Vagina (tissue), 2 donors: ENCODE results near the gene IMP3. TPM values are rescaled to one million over a fixed set of nuclear protein-coding genes. Genes with fewer than 3 reads are reported as not detected.

Source experiments
- DNase-seq, 2 donors: peaks; one replicate each; pipeline ENCODE4 v3.0.0-alpha.2; 2017; ENCODE audit errors: extremely low spot score in 2 of 2
- H3K27ac ChIP-seq: fragments of 200-600 bp; sonication (generic); one replicate; pipeline ENCODE4 v1.5.1; 2019
- H3K27me3 ChIP-seq: fragments of 200-600 bp; sonication (generic); one replicate; pipeline ENCODE4 v1.5.1; 2019
- H3K36me3 ChIP-seq, 2 donors: fragments of 200-600 bp; sonication (generic); one replicate each; pipeline ENCODE4 v1.5.1; 2017 to 2019
- H3K4me1 ChIP-seq: fragments of 200-600 bp; sonication (generic); one replicate; pipeline ENCODE4 v1.5.1; 2019
- H3K4me3 ChIP-seq, 2 donors: fragments of 200-600 bp; sonication (generic); 1 replicate in 1 of 2; 2 replicates in 1 of 2; pipeline ENCODE4 v1.5.1; 2016 to 2019
- H3K9me3 ChIP-seq: fragments of 200-600 bp; sonication (generic); one replicate; pipeline ENCODE4 v1.5.1; 2019
- CTCF ChIP-seq, 3 experiments: fragments of 450-650 bp in 2 of 3; fragments of 200-600 bp in 1 of 3; sonication (generic) in 1 of 3; IDR thresholded peaks; one replicate each; pipeline ENCODE4 v1.5.1; 2017 to 2019; ENCODE audit warnings: antibody characterized with exemption in 3 of 3, mild to moderate bottlenecking in 2 of 3, moderate library complexity in 2 of 3
- POLR2A ChIP-seq, 2 donors: fragments of 450-650 bp; IDR thresholded peaks; one replicate each; pipeline ENCODE4 v1.6.1; 2017; ENCODE audit warnings: antibody characterized with exemption in 2 of 2, mild to moderate bottlenecking in 2 of 2, moderate library complexity in 2 of 2
- POLR2AphosphoS5 ChIP-seq, 2 donors: sonication (generic); formaldehyde crosslinking; IDR thresholded peaks; one replicate each; pipeline ENCODE4 v1.9.0; 2017; ENCODE audit warnings: antibody characterized with exemption in 2 of 2, mild to moderate bottlenecking in 2 of 2, low read depth in 1 of 2; ENCODE audit not compliant: insufficient read depth in 1 of 2
- intact Hi-C: fragments of 100-400 bp; cut with DNase I; formaldehyde crosslinking; loops from one replicate; pipeline ENCODE4 v1.15.1; 2023
- total RNA-seq: library from RNA; depleted of rRNA; stranded (reverse); fragments of >200 nt; gene quantifications from one replicate; pipeline ENCODE4 v1.2.3, GENCODE V29; 2016

IMP3 gene
- total RNA-seq, 1 donor from 2014 or later = 109 TPM

GRCh38 chr15:75654201-75654907, 14.3 kb upstream of the IMP3 start:
- Histone ChIP-seq H3K36me3 (peaks cover 0 to 14% of the 10 kb centered on the region in 2 donors), H3K4me1 (peaks cover 91% of the 10 kb centered on the region), H3K27me3 (no peaks in the 10 kb centered on the region), H3K4me3 (no peak overlapping the region), H3K9me3 (no peaks in the 10 kb centered on the region), H3K27ac (peak overlapping the region; percentile 93)
- TF ChIP-seq CTCF (IDR thresholded peaks at IDR 0.05) = no peak
- intact Hi-C loops = loop anchor here (10.0 kb wide), 1 partner anchor 200 kb away; the partner anchor contains the start of gene SIN3A
- DNase-seq = no peak

GRCh38 chr15:75653347-75653913, 13.4 kb upstream of the IMP3 start:
- Histone ChIP-seq H3K9me3 (no peaks in the 10 kb centered on the region), H3K27ac (peak overlapping the region; percentile 93), H3K27me3 (no peaks in the 10 kb centered on the region), H3K4me3 (peak overlapping the region; percentile 31 to 70), H3K4me1 (peaks cover 91% of the 10 kb centered on the region), H3K36me3 (peaks cover 0 to 14% of the 10 kb centered on the region in 2 donors)
- intact Hi-C loops = loop anchor here (10.0 kb wide), 1 partner anchor 199 kb away; the partner anchor contains the start of gene SIN3A
- TF ChIP-seq POLR2A (IDR thresholded peaks at IDR 0.05) (no peak), POLR2AphosphoS5 (IDR thresholded peaks at IDR 0.05; ENCODE audit: insufficient read depth in 1 of 2, low read depth in 1 of 2) (no peak), CTCF (IDR thresholded peaks at IDR 0.05) (no peak)
- no peak for DNase-seq

- intact Hi-C loops = loop anchor here (10.0 kb wide), 1 partner anchor 197 kb away; the partner anchor contains the start of gene SIN3A
- DNase-seq = no peak
- no peaks in the 10 kb centered on the region for H3K27me3 ChIP-seq
- peak overlapping the region; percentile 93 for H3K27ac ChIP-seq
- no peaks in the 10 kb centered on the region for H3K9me3 ChIP-seq
- H3K36me3 ChIP-seq = peaks cover 0 to 10% of the 10 kb centered on the region in 2 donors
- peak overlapping the region; percentile 67 to 70 for H3K4me3 ChIP-seq
- TF ChIP-seq POLR2AphosphoS5 (IDR thresholded peaks at IDR 0.05; ENCODE audit: insufficient read depth in 1 of 2, low read depth in 1 of 2) (no peak), POLR2A (IDR thresholded peaks at IDR 0.05) (no peak), CTCF (IDR thresholded peaks at IDR 0.05) (no peak)
- H3K4me1 ChIP-seq = peaks cover 86% of the 10 kb centered on the region
These were observed 12.0 kb upstream of the IMP3 start for GRCh38 chr15:75651810-75652543.

- intact Hi-C loops = loop anchor here (10.0 kb wide), 1 partner anchor 196 kb away; the partner anchor contains the start of gene SIN3A
- no peaks in the 10 kb centered on the region for H3K9me3 ChIP-seq
- no peak for DNase-seq
- peak overlapping the region; percentile 93 for H3K27ac ChIP-seq
- H3K27me3 ChIP-seq = no peaks in the 10 kb centered on the region
- TF ChIP-seq CTCF (IDR thresholded peaks at IDR 0.05) (no peak), POLR2AphosphoS5 (IDR thresholded peaks at IDR 0.05; ENCODE audit: insufficient read depth in 1 of 2, low read depth in 1 of 2) (peak in 1 of 2 donors; percentile 45)
- H3K4me3 ChIP-seq = peak overlapping the region; percentile 67 to 70
- peaks cover 0 to 7% of the 10 kb centered on the region in 2 donors for H3K36me3 ChIP-seq
- peaks cover 87% of the 10 kb centered on the region for H3K4me1 ChIP-seq
These were observed 11.1 kb upstream of the IMP3 start for GRCh38 chr15:75650908-75651809.
